Measurements from ENCODE around the gene KCNH2. TPM values are rescaled to one million over a fixed set of nuclear protein-coding genes. Genes with fewer than 3 reads are reported as not detected.

Gene KCNH2
- total RNA-seq, 2 donors from 2014 or later = 3.6 to 5.3 TPM

DNA sequence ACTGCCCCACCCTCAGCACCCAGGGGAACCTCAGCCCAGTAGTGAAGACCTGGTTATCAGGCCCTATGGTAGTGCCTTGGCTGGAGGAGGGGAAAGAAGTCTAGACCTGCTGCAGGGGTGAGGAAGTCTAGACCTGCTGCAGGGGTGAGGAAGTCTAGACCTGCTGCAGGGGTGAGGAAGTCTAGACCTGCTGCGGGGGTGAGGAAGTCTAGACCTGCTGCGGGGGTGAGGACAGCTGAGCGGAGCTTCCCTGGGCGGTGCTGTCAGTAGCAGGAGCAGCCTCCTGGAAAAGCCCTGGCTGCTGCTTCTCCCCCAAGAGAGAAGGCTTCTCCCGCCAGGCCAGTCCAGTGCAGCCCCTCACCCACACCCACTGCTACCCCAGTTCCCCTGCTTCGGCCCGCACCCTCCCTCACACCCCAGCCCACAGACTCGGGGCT, 19.0 kb upstream of the KCNH2 start:
- TF ChIP-seq POLR2A (IDR thresholded peaks at IDR 0.05) = no peak
- TF ChIP-seq, protein P1, sequence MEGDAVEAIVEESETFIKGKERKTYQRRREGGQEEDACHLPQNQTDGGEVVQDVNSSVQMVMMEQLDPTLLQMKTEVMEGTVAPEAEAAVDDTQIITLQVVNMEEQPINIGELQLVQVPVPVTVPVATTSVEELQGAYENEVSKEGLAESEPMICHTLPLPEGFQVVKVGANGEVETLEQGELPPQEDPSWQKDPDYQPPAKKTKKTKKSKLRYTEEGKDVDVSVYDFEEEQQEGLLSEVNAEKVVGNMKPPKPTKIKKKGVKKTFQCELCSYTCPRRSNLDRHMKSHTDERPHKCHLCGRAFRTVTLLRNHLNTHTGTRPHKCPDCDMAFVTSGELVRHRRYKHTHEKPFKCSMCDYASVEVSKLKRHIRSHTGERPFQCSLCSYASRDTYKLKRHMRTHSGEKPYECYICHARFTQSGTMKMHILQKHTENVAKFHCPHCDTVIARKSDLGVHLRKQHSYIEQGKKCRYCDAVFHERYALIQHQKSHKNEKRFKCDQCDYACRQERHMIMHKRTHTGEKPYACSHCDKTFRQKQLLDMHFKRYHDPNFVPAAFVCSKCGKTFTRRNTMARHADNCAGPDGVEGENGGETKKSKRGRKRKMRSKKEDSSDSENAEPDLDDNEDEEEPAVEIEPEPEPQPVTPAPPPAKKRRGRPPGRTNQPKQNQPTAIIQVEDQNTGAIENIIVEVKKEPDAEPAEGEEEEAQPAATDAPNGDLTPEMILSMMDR (IDR thresholded peaks at IDR 0.05) = no peak
- no peak overlapping the region for H3K4me3 ChIP-seq
- H3K4me1 ChIP-seq = no peaks in the 10 kb centered on the region
- intact Hi-C loops (cut with DNase I) = no loop called here
- 68 to 76% methylated on average over 6 to 8 of the region's 8 CpGs for whole genome bisulfite sequencing, 2 donors
- no peak for ATAC-seq
- no peak for DNase-seq
- no peaks in the 10 kb centered on the region for H3K36me3 ChIP-seq (replicated peaks in 1 of 2; ENCODE audit: insufficient read depth in 1 of 2, low read depth in 2 of 2)
- H3K27ac ChIP-seq = no peak overlapping the region
- H3K27me3 ChIP-seq = no peaks in the 10 kb centered on the region
- H3K9me3 ChIP-seq = no peaks in the 10 kb centered on the region

DNA sequence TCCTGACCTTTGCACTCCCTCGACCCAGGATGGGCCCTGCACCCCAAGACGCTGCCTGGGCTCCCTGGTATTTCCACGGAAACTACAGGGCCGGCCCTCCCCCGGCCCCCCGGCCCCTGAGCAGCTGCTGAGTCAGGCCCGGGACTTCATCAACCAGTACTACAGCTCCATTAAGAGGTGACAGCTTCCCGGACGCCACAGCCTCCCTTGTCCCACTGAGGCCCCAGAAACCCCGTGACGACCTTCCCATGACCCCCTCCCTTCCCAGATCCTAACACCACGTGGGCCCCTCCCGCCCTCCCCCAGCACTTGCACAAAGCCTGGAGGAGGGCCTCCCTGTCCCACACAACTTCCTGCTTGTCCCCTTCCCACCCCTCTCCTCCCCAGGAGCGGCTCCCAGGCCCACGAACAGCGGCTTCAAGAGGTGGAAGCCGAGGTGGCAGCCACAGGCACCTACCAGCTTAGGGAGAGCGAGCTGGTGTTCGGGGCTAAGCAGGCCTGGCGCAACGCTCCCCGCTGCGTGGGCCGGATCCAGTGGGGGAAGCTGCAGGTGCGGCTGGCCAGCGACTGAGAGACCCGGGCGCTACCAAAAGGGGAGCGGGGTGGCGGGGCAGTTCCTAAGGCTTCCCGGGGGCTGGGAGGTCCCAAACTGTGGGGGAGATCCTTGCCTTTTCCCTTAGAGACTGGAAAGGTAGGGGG, 18.4 kb upstream of the KCNH2 start:
- DNase-seq (no peak), ATAC-seq (no peak)
- Histone ChIP-seq H3K4me3 (no peak overlapping the region), H3K27me3 (no peaks in the 10 kb centered on the region), H3K4me1 (no peaks in the 10 kb centered on the region), H3K9me3 (no peaks in the 10 kb centered on the region), H3K36me3 (replicated peaks in 1 of 2; ENCODE audit: insufficient read depth in 1 of 2, low read depth in 2 of 2) (no peaks in the 10 kb centered on the region), H3K27ac (no peak overlapping the region)
- WGBS, 2 donors = 0 to 35% methylated on average over 2 to 31 of the region's 31 CpGs
- intact Hi-C loops (cut with DNase I) = no loop called here
- no peak for TF ChIP-seq POLR2A (IDR thresholded peaks at IDR 0.05)
- TF ChIP-seq, protein P1 (IDR thresholded peaks at IDR 0.05) = no peak

DNA sequence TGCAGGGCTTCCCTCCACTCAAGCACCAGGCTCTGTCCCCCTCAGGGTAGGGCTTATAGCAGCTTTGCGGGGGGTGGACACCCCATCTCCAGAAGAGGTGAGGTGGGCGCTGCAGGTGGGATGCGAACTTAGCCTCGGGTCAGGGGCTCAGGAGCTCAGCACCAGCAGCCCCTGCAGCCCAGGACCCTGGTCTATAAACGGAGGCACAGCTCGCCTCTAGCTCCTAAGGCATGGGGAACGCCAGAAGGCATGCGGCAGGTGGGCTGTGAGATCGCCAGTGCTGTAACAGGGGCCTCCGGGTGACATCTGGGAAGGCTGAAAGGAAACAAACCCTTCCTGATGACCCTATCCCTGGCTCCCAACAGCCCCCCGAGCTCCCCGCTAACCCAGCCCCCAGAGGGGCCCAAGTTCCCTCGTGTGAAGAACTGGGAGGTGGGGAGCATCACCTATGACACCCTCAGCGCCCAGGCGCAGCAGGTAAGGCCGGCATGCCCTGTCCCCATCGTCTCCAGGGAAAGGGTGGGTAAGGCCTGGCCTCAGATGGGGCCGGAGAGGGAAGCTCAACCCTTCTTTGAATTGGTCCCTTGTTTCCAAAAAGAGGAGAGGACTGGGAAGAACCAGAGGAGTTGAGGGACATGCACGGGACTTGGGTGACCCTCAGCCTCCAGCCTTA, 16.9 kb upstream of the KCNH2 start:
- Histone ChIP-seq H3K27ac (no peak overlapping the region), H3K4me1 (no peaks in the 10 kb centered on the region), H3K36me3 (replicated peaks in 1 of 2; ENCODE audit: insufficient read depth in 1 of 2, low read depth in 2 of 2) (no peaks in the 10 kb centered on the region), H3K27me3 (no peaks in the 10 kb centered on the region), H3K9me3 (peaks cover 0 to 8% (median 0%) of the 10 kb centered on the region in 3 donors), H3K4me3 (no peak overlapping the region)
- intact Hi-C loops (cut with DNase I) = no loop called here
- 53 to 57% methylated on average over 5 to 19 of the region's 19 CpGs for WGBS, 2 donors
- TF ChIP-seq, protein P1 (IDR thresholded peaks at IDR 0.05) = no peak
- TF ChIP-seq POLR2A (IDR thresholded peaks at IDR 0.05) = no peak
- DNase-seq (no peak), ATAC-seq (no peak)

DNA sequence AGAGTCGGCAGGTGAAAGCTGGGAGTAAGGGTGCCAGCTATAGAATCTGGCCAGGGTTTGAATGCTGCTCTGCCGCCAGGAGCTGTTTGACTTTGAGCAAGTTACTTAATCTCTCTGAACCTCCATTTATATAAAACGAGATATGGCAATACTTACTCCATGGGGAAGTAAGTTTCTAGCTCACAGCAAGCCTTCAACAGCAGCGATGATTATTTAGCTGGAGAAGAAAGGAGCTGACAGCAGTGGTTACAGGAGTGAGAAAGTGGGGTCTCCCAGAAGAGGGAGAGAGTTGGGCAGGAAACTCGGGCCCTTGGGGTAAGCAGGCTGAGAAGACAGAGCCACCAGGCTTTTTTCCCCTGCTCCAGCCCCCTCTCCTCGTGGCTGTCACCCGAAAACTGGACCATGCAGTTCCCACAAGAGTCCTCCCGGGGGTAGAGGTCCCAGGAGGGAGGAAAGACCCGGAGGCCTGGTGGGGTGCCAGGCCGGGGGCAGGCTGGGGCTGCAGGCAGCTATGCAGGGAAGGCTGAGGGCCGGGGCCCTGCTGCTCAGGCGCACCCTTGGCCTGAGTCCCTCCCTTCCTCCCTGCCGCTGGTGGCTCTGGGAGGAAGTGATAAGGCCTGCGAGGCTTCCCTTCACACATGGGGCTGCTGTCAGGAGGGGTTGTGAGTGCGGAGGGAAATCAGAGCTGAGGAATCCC, 16.2 kb upstream of the KCNH2 start:
- DNase-seq (no peak), ATAC-seq (no peak)
- 49 to 54% methylated on average over 12 to 15 of the region's 15 CpGs for WGBS, 2 donors
- H3K36me3 ChIP-seq (replicated peaks in 1 of 2; ENCODE audit: insufficient read depth in 1 of 2, low read depth in 2 of 2) = no peaks in the 10 kb centered on the region
- H3K4me1 ChIP-seq = no peaks in the 10 kb centered on the region
- no peaks in the 10 kb centered on the region for H3K27me3 ChIP-seq
- peaks cover 0 to 9% (median 0%) of the 10 kb centered on the region in 3 donors for H3K9me3 ChIP-seq
- no peak overlapping the region for H3K4me3 ChIP-seq
- no peak overlapping the region for H3K27ac ChIP-seq
- intact Hi-C loops (cut with DNase I) = no loop called here
- TF ChIP-seq, protein P1 (IDR thresholded peaks at IDR 0.05) = no peak
- no peak for TF ChIP-seq POLR2A (IDR thresholded peaks at IDR 0.05)

Measured in body of pancreas (tissue), 4 donors.